ENCODE results near the gene KCNMA1.
A peak's percentile ranks its signal among the peaks of the same experiment; 100 is the strongest.

The KCNMA1 gene

DNA sequence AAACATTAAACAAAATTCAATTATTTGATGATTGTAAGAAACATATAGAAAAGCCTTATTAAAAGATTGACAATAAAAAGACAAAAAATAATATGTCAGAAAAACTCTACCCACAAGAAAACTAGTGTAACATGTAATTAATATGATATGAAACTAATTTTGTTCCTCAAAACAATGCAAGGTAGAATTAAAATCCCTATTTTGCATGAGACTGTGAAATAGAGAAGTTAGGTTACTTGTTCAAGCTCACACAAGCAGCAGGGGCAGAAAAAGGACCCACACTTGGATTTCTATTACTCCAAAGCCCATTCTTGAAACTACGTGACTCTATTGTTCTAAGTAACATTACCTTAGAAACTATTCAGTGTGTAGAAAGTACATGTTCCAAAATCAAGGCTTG lies 96.4 kb downstream of the KCNMA1 start:
- no peaks in the 10 kb centered on the region for H3K4me1 ChIP-seq (ENCODE audit: control insufficient read depth in 2 of 2, insufficient read depth in 2 of 2, low read length in 2 of 2)
- H3K9me3 ChIP-seq (ENCODE audit: control insufficient read depth in 2 of 2, low read length in 2 of 2) = no peaks in the 10 kb centered on the region
- no peak overlapping the region for H3K27ac ChIP-seq (ENCODE audit: low read depth in 2 of 2, low read length in 2 of 2)
- no peak overlapping the region for H3K4me3 ChIP-seq (ENCODE audit: low read length in 2 of 2)
- no peaks in the 10 kb centered on the region for H3K36me3 ChIP-seq (ENCODE audit: control insufficient read depth in 2 of 2, insufficient read depth in 2 of 2, low read length in 2 of 2)
- no peaks in the 10 kb centered on the region for H3K27me3 ChIP-seq (ENCODE audit: control insufficient read depth in 2 of 2, insufficient read depth in 2 of 2, low read length in 2 of 2)
- no peak overlapping the region for H3K9ac ChIP-seq (ENCODE audit: low read depth in 1 of 2, low read length in 2 of 2)

GRCh38 chr10:77539147-77539935 lies 98.3 kb downstream of the KCNMA1 start:
- no peak overlapping the region for H3K4me3 ChIP-seq (ENCODE audit: low read length in 2 of 2)
- no peaks in the 10 kb centered on the region for H3K9me3 ChIP-seq (ENCODE audit: control insufficient read depth in 2 of 2, low read length in 2 of 2)
- no peak overlapping the region for H3K9ac ChIP-seq (ENCODE audit: low read depth in 1 of 2, low read length in 2 of 2)
- no peak overlapping the region for H3K27ac ChIP-seq (ENCODE audit: low read depth in 2 of 2, low read length in 2 of 2)
- H3K27me3 ChIP-seq (ENCODE audit: control insufficient read depth in 2 of 2, insufficient read depth in 2 of 2, low read length in 2 of 2) = no peaks in the 10 kb centered on the region
- no peaks in the 10 kb centered on the region for H3K4me1 ChIP-seq (ENCODE audit: control insufficient read depth in 2 of 2, insufficient read depth in 2 of 2, low read length in 2 of 2)
- no peaks in the 10 kb centered on the region for H3K36me3 ChIP-seq (ENCODE audit: control insufficient read depth in 2 of 2, insufficient read depth in 2 of 2, low read length in 2 of 2)

- Histone ChIP-seq H3K27me3 (ENCODE audit: control insufficient read depth in 2 of 2, insufficient read depth in 2 of 2, low read length in 2 of 2) (no peaks in the 10 kb centered on the region), H3K9me3 (ENCODE audit: control insufficient read depth in 2 of 2, low read length in 2 of 2) (no peaks in the 10 kb centered on the region), H3K4me1 (ENCODE audit: control insufficient read depth in 2 of 2, insufficient read depth in 2 of 2, low read length in 2 of 2) (peaks cover 0 to 3% of the 10 kb centered on the region in 2 donors), H3K36me3 (ENCODE audit: control insufficient read depth in 2 of 2, insufficient read depth in 2 of 2, low read length in 2 of 2) (no peaks in the 10 kb centered on the region), H3K27ac (ENCODE audit: low read depth in 2 of 2, low read length in 2 of 2) (no peak overlapping the region), H3K4me3 (ENCODE audit: low read length in 2 of 2) (no peak overlapping the region), H3K9ac (ENCODE audit: low read depth in 1 of 2, low read length in 2 of 2) (no peak overlapping the region)
Measured at GRCh38 chr10:77537720-77538373, 99.8 kb downstream of the KCNMA1 start.

DNA sequence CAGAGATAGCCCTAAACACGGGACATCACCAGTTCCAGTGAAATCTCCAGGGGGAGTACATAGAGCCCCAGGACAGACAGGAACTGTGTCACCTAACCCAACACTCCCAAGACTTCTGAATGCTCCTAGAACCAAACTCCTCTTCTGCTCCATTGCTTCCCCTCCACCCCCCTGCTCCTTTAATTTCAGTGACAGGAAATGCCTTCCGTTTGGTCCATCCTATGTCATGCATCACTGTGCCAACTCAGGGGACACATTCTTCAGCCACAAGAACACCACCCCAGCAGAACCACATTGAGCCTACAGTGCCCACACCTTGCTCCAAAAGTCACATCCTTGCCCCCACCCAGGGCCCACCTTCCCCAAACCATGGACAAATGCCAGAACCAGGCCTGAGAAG lies 100.5 kb downstream of the KCNMA1 start:
- H3K9me3 ChIP-seq (ENCODE audit: control insufficient read depth in 2 of 2, low read length in 2 of 2) = no peaks in the 10 kb centered on the region
- H3K36me3 ChIP-seq (ENCODE audit: control insufficient read depth in 2 of 2, insufficient read depth in 2 of 2, low read length in 2 of 2) = no peaks in the 10 kb centered on the region
- H3K4me3 ChIP-seq (ENCODE audit: low read length in 2 of 2) = no peak overlapping the region
- H3K4me1 ChIP-seq (ENCODE audit: control insufficient read depth in 2 of 2, insufficient read depth in 2 of 2, low read length in 2 of 2) = peaks cover 0 to 3% of the 10 kb centered on the region in 2 donors
- H3K27ac ChIP-seq (ENCODE audit: low read depth in 2 of 2, low read length in 2 of 2) = no peak overlapping the region
- no peaks in the 10 kb centered on the region for H3K27me3 ChIP-seq (ENCODE audit: control insufficient read depth in 2 of 2, insufficient read depth in 2 of 2, low read length in 2 of 2)
- no peak overlapping the region for H3K9ac ChIP-seq (ENCODE audit: low read depth in 1 of 2, low read length in 2 of 2)

DNA sequence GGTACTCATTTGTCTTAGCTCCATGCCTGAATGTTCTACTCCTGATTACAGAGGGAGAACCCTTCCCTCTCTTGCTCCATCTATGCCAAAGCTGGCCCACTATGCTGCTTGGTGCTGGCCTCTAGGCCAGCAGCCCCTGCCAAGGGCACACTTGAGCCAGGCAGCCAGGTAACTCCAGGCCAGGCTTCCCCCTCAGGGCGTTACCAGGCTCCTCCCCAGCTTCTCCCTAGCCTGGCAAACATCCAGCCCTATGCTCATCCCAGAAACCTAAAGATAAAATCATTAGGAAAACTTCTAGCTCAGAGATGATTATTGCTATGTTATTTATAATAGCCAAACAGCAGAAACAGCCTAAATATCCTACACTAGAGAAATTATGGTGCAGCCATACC lies 103.7 kb downstream of the KCNMA1 start:
- H3K36me3 ChIP-seq (ENCODE audit: control insufficient read depth in 2 of 2, insufficient read depth in 2 of 2, low read length in 2 of 2) = no peaks in the 10 kb centered on the region
- H3K27ac ChIP-seq (ENCODE audit: low read depth in 2 of 2, low read length in 2 of 2) = no peak overlapping the region
- peaks cover 0 to 3% of the 10 kb centered on the region in 2 donors for H3K4me1 ChIP-seq (ENCODE audit: control insufficient read depth in 2 of 2, insufficient read depth in 2 of 2, low read length in 2 of 2)
- no peak overlapping the region for H3K9ac ChIP-seq (ENCODE audit: low read depth in 1 of 2, low read length in 2 of 2)
- H3K4me3 ChIP-seq (ENCODE audit: low read length in 2 of 2) = no peak overlapping the region
- no peaks in the 10 kb centered on the region for H3K9me3 ChIP-seq (ENCODE audit: control insufficient read depth in 2 of 2, low read length in 2 of 2)
- H3K27me3 ChIP-seq (ENCODE audit: control insufficient read depth in 2 of 2, insufficient read depth in 2 of 2, low read length in 2 of 2) = no peaks in the 10 kb centered on the region

DNA sequence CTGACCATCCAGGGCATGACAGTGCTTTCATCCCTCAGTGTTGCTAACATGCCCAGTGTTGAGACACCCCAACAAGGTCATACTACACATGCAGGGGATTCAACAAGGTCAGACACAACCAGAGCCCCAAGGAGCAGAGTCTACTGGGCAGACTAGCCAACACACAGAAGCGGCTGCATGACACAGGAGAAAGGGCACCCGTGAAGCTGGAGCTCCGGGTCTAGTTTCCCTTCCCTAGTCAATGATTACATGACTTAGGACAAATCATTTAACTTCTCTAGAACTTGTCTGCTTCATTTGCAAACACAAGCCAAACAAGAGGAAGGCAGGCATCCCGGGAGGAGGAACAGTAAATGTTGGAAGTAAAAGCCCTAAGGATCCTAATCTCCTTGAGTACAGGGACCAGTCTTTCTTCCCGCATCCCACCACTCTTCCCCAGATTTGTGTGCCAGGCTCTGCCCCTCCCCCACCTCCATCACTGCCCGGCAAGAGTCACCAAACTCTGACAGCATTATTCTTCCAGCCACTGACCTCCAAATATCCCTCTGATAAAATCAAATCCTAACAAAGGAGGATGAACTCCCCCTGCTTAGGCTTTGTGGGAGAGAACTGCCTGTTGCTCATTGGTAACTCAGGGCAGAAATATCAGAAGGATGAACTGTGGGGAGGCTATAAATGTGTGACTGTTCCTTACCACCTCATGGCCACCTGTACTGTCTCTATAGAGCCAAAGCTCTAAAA lies 104.3 kb downstream of the KCNMA1 start:
- no peak overlapping the region for H3K9ac ChIP-seq (ENCODE audit: low read depth in 1 of 2, low read length in 2 of 2)
- no peak overlapping the region for H3K4me3 ChIP-seq (ENCODE audit: low read length in 2 of 2)
- H3K27ac ChIP-seq (ENCODE audit: low read depth in 2 of 2, low read length in 2 of 2) = no peak overlapping the region
- H3K9me3 ChIP-seq (ENCODE audit: control insufficient read depth in 2 of 2, low read length in 2 of 2) = no peaks in the 10 kb centered on the region
- no peaks in the 10 kb centered on the region for H3K27me3 ChIP-seq (ENCODE audit: control insufficient read depth in 2 of 2, insufficient read depth in 2 of 2, low read length in 2 of 2)
- H3K4me1 ChIP-seq (ENCODE audit: control insufficient read depth in 2 of 2, insufficient read depth in 2 of 2, low read length in 2 of 2) = peaks cover 0 to 3% of the 10 kb centered on the region in 2 donors
- H3K36me3 ChIP-seq (ENCODE audit: control insufficient read depth in 2 of 2, insufficient read depth in 2 of 2, low read length in 2 of 2) = no peaks in the 10 kb centered on the region

DNA sequence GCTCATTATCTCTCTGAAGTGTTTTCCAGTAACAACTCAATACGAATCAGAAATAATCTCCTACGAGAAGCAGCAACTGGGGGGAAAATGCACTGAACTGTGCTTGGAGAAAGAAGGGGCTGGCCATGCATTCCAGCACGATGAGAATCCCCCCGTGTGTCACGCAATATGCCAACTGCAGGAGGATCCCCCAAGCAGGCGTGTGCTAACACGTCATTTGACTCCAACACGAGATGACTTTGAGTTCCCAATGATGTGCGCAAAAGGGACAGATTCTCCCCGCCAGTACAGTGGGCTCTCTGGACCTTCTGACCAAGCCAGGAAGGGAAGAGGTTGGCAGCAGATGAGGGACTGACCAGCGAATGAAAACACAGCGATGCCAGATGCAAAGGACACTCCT lies 105.5 kb downstream of the KCNMA1 start:
- H3K4me3 ChIP-seq (ENCODE audit: low read length in 2 of 2) = no peak overlapping the region
- no peaks in the 10 kb centered on the region for H3K36me3 ChIP-seq (ENCODE audit: control insufficient read depth in 2 of 2, insufficient read depth in 2 of 2, low read length in 2 of 2)
- no peak overlapping the region for H3K9ac ChIP-seq (ENCODE audit: low read depth in 1 of 2, low read length in 2 of 2)
- no peak overlapping the region for H3K27ac ChIP-seq (ENCODE audit: low read depth in 2 of 2, low read length in 2 of 2)
- peaks cover 0 to 3% of the 10 kb centered on the region in 2 donors for H3K4me1 ChIP-seq (ENCODE audit: control insufficient read depth in 2 of 2, insufficient read depth in 2 of 2, low read length in 2 of 2)
- no peaks in the 10 kb centered on the region for H3K27me3 ChIP-seq (ENCODE audit: control insufficient read depth in 2 of 2, insufficient read depth in 2 of 2, low read length in 2 of 2)
- H3K9me3 ChIP-seq (ENCODE audit: control insufficient read depth in 2 of 2, low read length in 2 of 2) = no peaks in the 10 kb centered on the region

GRCh38 chr10:77531441-77532001 lies 106.1 kb downstream of the KCNMA1 start:
- Histone ChIP-seq H3K4me1 (ENCODE audit: control insufficient read depth in 2 of 2, insufficient read depth in 2 of 2, low read length in 2 of 2) (peaks cover 0 to 3% of the 10 kb centered on the region in 2 donors), H3K4me3 (ENCODE audit: low read length in 2 of 2) (no peak overlapping the region), H3K27ac (ENCODE audit: low read depth in 2 of 2, low read length in 2 of 2) (peak overlapping the region in 1 of 2 donors; percentile 31), H3K27me3 (ENCODE audit: control insufficient read depth in 2 of 2, insufficient read depth in 2 of 2, low read length in 2 of 2) (no peaks in the 10 kb centered on the region), H3K36me3 (ENCODE audit: control insufficient read depth in 2 of 2, insufficient read depth in 2 of 2, low read length in 2 of 2) (no peaks in the 10 kb centered on the region), H3K9ac (ENCODE audit: low read depth in 1 of 2, low read length in 2 of 2) (no peak overlapping the region), H3K9me3 (ENCODE audit: control insufficient read depth in 2 of 2, low read length in 2 of 2) (no peaks in the 10 kb centered on the region)

- Histone ChIP-seq H3K4me3 (ENCODE audit: low read length in 2 of 2) (no peak overlapping the region), H3K4me1 (ENCODE audit: control insufficient read depth in 2 of 2, insufficient read depth in 2 of 2, low read length in 2 of 2) (peaks cover 0 to 3% of the 10 kb centered on the region in 2 donors), H3K9ac (ENCODE audit: low read depth in 1 of 2, low read length in 2 of 2) (no peak overlapping the region), H3K27ac (ENCODE audit: low read depth in 2 of 2, low read length in 2 of 2) (no peak overlapping the region), H3K9me3 (ENCODE audit: control insufficient read depth in 2 of 2, low read length in 2 of 2) (no peaks in the 10 kb centered on the region), H3K36me3 (ENCODE audit: control insufficient read depth in 2 of 2, insufficient read depth in 2 of 2, low read length in 2 of 2) (no peaks in the 10 kb centered on the region), H3K27me3 (ENCODE audit: control insufficient read depth in 2 of 2, insufficient read depth in 2 of 2, low read length in 2 of 2) (no peaks in the 10 kb centered on the region)
Measured at GRCh38 chr10:77530011-77530410, 107.6 kb downstream of the KCNMA1 start.
